COLO829 (cell line): ENCODE results near the gene DYNC1I1.

Source experiments
- DNase-seq: peaks from one replicate; pipeline ENCODE4 v3.0.0; 2012; ENCODE audit warnings: low spot score

DYNC1I1 gene

GRCh38 chr7:96026010-96026409, 253.7 kb downstream of the DYNC1I1 start:
- DNase-seq, result no peak

GRCh38 chr7:96026611-96027010, 254.3 kb downstream of the DYNC1I1 start:
- DNase-seq, result no peak

GRCh38 chr7:96028729-96029128, 256.4 kb downstream of the DYNC1I1 start:
- DNase-seq, result no peak

GRCh38 chr7:96033009-96033598, 260.8 kb downstream of the DYNC1I1 start:
- no peak for DNase-seq

GRCh38 chr7:96034940-96035727, 262.8 kb downstream of the DYNC1I1 start:
- DNase-seq, result no peak

GRCh38 chr7:96040250-96040772, 268.0 kb downstream of the DYNC1I1 start:
- no peak for DNase-seq

- DNase-seq, result no peak
Observed at GRCh38 chr7:96041171-96041570, 268.8 kb downstream of the DYNC1I1 start.

- no peak for DNase-seq
Observed at GRCh38 chr7:96045181-96045580, 272.8 kb downstream of the DYNC1I1 start.

GRCh38 chr7:96045919-96046318, 273.6 kb downstream of the DYNC1I1 start:
- no peak for DNase-seq

- no peak for DNase-seq
Observed at GRCh38 chr7:96052289-96052688, 279.9 kb downstream of the DYNC1I1 start.

GRCh38 chr7:96052860-96053470, 280.6 kb downstream of the DYNC1I1 start:
- no peak for DNase-seq

- no peak for DNase-seq
Observed at GRCh38 chr7:96055717-96056116, 283.4 kb downstream of the DYNC1I1 start.

- DNase-seq, result no peak
Observed at GRCh38 chr7:96059075-96059474, 286.7 kb downstream of the DYNC1I1 start.

GRCh38 chr7:96061009-96061408, 288.7 kb downstream of the DYNC1I1 start:
- no peak for DNase-seq

- no peak for DNase-seq
Observed at GRCh38 chr7:96061844-96062243, 289.5 kb downstream of the DYNC1I1 start.

GRCh38 chr7:96067321-96067720, 295.0 kb downstream of the DYNC1I1 start:
- DNase-seq, result no peak

GRCh38 chr7:96069401-96069800, 297.0 kb downstream of the DYNC1I1 start:
- DNase-seq, result no peak

GRCh38 chr7:96074871-96075270, 302.5 kb downstream of the DYNC1I1 start:
- no peak for DNase-seq

- DNase-seq, result peak; percentile 83
Observed at GRCh38 chr7:96075510-96076349, 303.4 kb downstream of the DYNC1I1 start.

- peak; percentile 20 for DNase-seq
Observed at GRCh38 chr7:96076350-96076707, 304.0 kb downstream of the DYNC1I1 start.

GRCh38 chr7:96080027-96080426, 307.7 kb downstream of the DYNC1I1 start:
- peak; percentile 87 for DNase-seq

- peak; percentile 23 for DNase-seq
Observed at GRCh38 chr7:96084881-96085553, 312.7 kb downstream of the DYNC1I1 start.
